ENCODE measurements around the gene TM4SF1.
A peak's percentile ranks its signal among the peaks of the same experiment; 100 is the strongest.
"Not testable (repeated sequence)": the region's sequence is repeated elsewhere in the genome, so short reads cannot be mapped to it uniquely, and the experiment has no call there.

The TM4SF1 gene

DNA sequence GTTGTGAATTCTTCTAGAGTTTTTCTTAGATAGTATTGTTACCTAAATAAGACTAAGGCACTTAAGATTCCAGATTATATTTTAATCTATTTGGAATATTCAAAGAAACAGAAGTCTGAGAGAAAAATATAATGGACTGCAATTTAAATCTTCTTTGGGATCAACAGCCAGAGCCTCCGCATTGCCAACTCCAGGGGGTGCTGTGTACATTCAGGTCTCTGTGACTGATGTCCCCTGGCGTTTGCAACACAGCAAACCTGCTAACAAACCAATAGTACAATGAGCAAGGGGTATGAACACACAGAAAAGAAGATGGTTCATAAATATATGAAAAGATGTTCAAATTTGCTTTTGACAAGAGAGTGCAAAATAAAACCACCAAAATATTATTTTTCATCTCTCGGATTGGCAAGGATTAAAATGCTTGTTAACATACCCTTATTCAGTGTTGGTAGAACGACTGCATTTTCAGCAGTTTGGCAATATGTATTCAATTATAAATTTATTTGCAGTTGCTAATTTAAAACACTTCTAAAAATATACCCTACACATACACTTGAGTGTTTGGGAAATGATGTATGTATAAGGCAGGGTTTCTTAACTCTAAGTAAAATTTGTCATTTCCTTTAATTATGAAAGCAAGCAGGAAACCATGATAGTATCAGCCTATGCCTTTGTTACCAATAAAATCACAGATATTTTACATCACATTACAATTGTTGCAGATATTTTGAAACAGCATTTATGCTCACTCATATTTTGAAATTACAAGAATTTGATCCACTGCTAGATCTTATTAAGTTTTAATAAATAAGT lies 16.1 kb upstream of the TM4SF1 start:
- DNase-seq, result peak; percentile 83

DNA sequence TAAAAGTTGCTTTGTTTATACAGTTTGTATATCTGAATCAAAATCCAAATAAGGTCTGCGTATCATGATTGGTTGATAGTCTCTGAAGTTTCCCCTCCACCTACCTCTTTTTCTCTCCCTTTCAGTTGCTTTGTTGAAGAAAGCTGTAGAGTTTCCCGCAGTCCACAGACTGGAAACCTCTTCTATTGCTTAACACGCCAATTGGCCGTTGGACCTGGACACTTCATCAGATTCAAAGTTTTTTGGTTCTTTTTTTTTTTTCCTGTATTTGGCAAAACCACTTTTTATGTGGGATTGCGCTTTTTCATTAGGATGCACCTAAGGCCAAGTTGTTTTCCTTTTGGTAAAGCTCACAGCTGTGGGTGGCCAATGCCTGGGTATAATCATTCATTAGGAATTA lies 14.5 kb upstream of the TM4SF1 start:
- DNase-seq, result no peak

DNA sequence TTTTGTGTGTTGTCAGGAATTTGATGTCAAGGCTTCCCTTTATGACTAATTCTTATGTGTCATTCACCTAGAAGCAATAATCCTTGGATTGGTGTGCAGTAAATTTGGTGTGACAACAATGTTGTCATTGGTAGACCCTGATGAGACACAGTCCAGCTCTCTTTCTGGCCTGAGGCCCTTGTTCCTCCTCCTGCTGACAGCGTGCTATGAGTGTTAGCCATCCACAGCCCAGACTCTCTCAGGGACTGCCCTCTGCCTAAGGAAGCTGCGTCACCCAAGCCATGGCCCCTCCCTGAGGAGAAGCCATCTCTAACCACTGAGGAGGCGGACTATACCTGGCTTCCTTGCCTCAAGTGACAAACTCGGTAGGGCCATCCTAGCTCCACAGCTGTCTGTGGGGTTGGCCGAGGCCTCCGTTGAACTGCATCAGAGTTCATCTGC lies 13.3 kb upstream of the TM4SF1 start:
- no peak for DNase-seq

DNA sequence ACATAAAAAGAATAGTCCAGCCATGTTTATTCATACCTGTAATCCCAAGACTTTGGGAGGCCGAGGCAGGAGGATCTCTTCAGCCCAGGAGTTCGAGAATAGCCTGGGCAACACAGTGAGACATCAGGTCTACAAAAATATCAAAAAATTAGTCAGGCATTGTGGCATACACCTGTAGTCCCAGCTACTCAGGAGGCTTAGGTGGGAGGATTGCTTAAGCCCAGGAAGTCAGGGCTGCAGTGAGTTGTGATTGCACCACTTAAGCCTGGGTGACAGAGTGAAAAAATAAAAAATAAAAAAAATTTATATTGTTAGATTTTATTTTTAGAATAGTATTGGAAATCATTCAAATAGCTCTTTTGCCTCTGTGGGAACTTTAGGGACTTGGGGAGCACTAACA lies 12.8 kb upstream of the TM4SF1 start:
- no peak for DNase-seq

DNA sequence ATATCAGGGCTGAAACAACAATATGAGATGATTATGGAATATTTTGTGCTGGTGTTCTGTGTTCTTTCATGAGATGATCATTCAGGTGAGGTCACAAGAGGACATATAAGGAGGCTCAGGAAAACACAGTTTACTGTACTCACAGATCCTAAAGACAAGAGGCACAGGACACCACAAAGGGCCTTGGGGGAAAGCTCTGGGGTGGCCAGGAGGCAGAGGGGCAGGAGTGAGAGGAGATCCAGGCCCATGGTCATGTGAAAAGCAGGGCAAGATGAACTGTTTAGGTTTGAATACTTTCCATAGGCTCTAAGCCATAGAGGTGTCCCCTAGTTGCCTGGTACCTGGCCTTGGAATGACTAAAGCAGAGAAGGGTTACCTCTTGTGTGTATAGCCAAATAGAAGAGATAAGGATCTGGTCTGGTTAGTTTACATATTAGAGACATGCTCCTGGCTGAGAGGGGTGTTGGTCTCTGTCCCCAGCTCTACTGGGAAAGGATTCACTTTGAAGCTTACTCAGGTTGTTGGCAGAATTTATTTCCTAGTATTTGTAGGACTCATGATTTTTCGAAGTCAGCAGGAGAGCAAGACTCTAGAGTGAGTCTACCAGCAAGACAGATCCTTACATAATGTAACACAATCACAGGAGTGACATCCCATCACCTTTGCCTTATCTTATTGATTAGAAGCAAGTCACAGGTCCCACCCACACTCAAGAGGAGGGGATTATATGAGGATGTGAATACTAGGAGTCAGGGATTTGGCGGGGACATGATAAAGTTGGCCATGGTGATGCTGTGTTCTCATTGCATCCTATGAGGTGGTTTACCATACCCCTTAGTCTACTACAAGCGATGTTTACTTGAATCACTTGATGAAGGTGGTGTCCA lies 11.3 kb upstream of the TM4SF1 start:
- no peak for DNase-seq

DNA sequence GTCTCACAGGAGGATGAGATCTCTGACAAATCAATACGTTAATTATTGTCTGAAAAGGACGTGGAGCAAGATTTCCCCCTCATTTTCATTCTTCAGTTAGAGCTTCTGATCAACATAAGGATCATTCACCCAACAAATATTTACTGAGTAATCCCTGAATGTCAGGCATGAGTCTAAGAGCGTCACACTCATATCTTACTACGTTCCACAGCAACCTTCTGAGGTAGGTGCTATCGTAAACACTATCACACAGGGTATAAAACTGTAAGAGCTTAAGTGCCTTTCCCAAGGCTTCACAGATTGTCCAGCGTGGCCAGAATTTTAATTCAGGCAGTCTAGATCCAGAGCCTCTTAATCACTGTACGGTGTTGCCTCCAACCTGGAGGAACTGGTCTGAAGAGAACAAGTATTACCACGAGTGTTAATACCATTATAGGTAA lies 10.6 kb upstream of the TM4SF1 start:
- DNase-seq, result peak; percentile 94

DNA sequence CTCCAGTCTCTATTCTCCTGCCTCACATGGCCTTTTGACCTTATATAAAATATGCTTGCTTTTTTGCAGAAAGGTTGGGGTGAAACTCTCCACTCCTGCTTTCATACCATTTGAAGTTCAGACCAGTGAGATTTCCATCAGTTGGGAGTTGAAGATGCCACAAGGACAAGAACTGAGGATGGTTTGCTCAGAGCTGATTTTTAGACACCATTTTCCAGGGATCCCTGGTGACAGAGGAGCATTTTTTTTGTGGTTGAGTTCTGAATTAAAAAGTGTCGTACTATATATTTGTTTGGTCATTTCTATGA lies 8.8 kb upstream of the TM4SF1 start:
- DNase-seq, result no peak

DNA sequence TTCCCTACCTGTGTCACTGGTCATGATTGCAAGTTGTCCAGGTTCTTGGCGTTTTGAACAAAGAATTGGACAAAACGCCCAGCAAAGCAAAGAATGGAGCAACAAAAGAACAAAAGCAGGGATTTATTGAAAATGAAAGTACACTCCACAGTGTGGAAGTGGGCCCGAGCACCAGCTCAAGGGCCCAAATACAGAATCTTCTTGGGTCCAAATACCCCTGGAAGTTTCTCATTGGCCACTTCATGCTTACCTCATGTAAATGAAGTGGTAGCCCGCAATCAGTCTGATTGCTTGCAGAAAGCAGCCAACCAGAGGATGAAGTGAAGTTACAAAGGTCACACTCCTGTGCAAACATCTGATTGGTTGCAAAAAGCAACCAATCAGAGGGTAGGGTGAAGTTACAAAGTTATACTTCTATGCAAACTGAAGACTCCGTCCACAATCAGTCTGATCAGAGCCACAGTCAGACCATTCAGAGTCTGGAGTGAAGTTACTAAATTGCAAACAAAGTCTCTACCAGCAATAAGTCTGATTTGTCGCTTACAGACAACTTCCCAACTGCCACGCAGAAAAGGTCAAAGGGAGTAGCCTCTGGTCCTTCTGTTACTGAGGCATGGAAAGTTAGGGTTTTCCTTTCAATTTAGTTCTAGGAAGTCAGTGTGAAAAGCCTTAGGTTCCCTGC lies 8.3 kb upstream of the TM4SF1 start:
- DNase-seq, result no peak

DNA sequence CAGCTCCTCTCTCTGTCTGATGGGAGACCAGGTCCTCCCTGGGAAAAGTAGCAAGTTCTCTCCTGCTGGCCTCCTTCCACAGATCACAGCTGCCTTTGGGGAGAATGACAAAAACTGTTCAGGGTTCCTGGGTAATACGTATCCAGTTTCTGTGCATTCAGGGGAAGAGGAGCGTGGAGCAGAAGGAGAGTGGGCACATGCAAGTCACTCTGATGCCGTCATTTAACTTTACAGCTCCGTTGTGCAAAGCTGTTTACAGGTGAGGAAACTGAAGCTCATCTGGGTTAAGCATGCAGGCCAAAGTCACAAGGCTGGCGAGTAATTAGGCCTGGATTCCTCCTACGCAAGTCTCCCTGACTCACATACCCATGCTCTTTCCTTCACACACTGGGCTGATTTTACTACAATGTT lies 7.5 kb upstream of the TM4SF1 start:
- peak; percentile 83 for DNase-seq

DNA sequence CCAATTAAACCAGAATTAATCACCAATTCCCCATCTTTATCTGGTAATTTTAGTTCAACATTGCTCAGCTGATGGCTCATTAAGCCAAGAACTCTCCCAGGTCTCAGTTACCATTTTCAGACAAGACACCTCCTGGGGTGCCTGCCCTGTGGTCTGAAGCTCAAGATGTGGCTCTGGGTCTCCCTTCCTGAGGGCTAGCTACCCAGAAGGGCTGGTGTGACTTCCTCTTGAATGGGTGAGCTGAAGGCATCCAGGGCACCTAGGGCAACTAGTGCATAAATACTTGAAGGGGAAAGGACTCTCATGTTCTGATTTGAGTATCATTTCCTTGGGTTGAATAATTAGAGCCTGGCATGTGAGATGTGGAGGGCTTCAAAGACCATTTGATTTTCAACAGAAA lies 6.7 kb upstream of the TM4SF1 start:
- DNase-seq, result no peak

DNA sequence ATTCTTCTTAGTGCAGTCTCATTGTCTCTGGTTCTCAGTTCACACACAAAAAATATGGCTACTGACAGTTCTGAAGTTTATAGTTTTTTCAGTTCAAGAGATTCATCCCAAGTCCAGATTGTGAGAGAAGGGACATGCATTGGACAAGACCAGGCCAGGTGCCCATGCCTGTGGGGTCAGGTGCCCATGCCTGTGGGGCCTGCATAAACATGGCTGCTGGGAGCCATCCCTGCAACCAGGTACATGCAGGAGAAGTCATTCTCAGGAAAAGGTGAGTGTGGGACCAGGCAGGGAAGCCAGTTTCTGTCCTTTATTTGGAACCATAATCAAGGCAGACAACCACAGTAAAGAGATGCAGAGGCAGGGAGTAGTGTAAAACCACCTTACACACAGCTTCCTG lies 6.3 kb upstream of the TM4SF1 start:
- DNase-seq, result no peak

DNA sequence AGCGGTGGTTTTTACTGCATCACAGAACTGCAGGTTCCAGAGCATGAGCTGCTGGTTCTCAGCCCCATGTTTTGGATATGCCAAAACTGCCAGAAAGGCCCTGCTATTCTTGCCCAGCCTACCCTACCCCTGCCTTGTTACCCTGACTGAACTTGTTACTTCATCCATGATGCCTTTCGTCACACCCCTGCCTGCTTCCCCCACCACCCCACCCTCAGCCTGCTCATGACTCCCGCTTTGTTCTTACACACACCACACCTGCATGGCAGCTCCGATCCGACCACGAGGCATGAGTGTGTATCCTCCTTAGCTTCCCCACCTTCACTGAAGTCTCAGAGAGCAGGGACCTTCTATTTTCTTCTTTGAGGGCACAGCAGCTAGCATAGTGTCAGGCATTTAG lies 5.1 kb upstream of the TM4SF1 start:
- DNase-seq, result no peak

DNA sequence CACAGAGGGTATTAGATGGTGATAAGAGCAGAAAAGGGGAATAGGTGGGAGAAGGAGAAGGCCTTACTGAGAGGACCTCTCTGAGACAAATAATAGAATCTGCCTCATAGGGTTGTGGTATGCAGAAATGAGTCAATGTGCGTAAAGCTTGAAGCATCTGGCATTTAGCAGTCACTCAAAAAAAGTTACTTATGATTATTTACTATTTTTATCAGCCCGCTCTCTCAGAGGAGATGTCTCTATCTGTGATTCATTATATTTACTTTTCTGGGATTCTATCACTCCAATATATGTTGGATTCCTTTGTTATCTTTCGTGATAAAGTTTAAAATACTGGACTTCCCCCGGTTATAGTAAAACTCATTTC lies 4.6 kb upstream of the TM4SF1 start:
- DNase-seq, result peak; percentile 88

DNA sequence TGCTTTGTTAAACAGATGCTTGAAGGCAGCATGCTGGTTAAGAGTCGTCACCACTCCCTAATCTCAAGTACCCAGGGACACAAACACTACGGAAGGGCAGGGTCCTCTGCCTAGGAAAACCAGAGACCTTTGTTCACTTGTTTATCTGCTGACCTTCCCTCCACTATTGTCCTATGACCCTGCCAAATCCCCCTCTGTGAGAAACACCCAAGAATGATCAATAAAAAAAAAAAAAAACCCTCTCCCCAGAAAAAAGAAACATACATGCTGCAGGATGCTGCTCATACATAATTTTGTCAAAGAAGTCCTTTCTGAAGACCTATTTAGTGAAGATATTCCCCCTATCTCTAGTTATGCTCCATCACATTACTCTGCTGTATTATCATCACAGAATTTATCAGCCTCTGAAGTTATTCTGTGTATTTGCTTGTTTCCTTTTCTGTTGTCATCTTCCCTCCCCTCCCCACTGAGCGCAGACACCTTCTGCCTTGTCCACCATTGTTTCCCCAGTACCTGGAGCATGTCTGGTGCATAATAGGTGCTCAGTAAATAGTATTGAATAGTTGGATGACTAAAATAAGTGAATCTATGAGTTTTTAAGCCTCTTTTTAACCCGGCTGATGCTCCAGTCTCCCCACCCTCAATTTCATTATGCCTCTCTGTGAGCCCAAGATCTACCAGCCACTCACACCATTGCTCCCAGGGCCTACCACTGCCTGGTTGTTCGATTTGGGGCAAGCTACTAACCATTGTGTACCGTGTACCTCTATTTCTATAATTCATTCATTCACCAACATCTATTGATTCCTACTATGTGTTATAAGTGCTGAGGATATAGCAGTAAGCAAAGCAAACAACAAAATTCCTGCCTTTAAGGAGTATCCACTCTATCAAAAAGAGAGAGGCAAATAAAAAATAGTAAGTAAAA lies 4.0 kb upstream of the TM4SF1 start:
- DNase-seq, result no peak

DNA sequence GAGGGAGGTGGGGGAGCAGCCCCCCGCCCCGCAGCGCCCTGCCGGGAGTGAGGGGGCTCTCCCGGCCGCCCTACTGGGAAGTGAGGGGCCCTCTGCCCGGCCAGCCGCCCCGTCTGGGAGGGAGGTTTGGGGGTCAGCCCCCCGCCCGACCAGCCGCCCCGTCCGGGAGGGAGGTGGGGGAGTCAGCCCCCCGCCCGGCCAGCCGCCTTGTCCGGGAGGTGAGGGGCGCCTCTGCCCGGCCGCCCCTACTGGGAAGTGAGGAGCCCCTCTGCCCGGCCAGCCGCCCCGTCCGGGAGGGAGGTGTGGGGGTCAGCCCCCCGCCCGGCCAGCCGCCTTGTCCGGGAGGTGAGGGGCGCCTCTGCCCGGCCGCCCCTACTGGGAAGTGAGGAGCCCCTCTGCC lies 2.8 kb upstream of the TM4SF1 start:
- not testable (repeated sequence) for DNase-seq

DNA sequence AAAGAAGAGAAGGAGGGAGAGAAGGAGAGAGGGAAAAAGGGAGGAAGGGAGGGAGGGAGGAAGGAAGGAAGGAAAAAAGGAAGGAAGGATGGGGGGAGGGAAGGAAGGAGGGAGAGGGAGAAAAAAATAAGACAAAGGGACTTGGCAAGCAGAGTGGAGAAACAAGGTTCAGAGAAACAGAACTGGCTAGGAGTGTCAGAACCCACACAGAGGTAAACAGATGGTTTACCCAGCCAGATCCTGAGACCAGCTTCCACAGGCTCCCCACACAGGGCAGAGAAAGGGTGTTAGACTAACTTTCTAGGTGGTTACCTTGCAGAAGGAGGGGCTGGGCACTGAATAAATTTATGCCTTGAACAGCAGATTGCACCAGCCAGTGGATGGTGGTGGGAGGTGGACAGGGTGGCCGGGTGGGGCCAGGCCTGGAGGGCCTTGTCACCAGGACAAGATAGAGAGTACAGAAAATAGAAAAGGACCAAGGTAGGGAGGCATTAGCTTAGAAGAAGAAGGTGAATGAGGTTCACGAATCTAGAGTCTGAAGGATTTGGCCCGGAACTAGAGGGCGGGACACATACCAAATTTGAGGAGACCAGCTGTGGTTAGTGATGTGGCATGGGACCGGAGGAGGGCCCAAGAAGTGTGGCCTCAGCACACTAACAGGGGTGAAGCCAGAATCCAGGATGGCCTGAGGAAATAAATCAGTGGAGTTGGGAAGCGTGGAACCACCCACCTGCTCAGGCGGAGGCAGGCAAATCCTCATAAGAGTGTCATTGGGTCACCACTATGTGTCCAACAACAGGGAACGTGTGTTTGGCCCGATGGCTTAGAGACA lies 1.2 kb upstream of the TM4SF1 start:
- no peak for DNase-seq

DNA sequence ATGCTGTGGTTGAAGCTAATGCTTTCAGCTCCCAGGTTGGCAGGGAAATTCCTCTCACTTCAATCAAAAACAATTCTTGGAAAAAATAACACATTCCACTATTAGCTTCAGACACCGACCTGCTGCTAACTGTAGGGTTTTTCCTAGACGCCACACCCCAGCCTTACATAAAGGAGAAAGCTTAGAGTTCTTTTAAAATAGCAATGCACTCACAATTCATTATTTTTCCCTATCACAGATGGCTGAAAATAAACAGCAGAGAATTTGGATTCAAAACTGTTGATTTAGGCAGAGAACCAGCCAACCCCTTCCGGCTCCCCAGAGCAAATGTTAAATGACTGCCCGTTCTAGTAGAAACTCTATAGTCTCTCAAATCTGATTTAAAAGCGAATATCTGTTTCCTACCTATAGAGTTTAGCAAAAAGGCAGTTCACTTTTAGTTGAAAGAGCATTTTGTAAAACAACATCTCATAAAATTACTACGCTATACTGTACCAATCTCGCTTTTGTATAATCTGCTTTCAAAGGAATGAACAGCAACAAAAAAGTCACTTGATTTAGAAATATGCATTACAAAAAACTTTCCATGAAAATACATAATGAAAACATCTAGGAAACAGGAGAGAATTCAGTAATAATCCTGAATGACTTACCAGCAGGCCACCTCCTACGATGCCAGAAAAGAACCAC lies 586 bp downstream of the TM4SF1 start:
- DNase-seq, result no peak

DNA sequence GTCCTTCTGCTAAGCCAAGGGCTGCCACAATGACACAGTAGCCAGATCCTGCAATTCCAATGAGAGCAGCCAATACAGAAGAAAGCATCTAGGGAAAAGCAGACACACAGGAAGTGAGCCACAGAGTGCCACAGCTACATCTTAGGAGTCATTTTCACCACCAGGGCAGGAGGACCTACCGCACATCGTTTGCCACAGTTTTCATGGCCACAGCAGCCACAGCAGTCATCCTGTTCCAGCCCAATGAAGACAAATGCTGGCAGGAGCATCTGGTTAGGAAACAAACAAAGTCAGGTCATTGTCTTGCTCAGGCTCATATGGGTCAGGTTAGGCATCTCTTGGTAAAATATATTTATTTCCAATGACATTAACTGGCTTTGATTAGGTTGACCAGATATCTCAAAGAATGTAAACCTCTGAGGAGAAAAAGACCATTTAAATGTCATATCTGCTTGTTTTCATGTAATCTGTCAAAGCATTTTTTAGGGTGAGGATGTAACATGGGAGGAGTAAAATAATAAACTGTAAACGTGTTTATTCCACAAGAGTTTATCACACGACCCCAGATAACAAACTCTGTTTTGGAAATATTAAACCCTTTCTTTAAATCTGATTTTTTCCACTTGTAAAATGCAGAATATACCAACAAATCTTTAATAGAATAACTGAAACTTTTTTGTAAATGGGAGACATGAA lies 1.8 kb downstream of the TM4SF1 start:
- DNase-seq, result peak; percentile 57

DNA sequence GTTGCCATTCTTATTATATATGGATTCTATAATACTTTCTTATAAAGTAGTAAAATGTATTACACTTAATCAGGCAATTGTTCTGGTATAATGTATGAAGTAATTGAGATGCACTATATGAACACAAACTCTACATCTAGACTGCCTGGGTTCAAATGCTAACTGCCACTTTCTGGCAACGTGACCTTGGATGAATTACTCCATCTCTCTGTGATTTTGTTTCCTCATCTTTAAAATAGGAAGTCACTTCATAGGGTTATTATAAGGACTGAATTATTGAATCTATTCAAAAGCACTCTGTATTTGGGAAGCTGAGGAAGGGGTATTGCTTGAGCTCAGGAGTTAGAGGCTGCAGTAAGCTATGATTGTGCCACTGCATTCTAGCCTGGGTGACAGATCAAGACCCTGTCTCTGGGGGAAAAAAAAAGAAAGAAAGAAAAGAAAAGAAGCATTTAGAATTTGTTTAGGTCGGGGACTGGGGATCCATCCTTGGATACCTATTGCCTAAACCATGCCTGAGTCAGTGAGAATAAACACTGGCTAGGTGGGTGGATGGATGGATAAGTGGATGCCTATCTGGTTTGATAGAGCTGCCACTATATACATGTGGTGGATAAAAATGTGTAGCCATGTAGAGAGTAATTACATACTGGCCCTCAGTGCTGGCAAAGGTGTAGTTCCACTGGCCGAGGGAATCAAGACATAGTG lies 2.5 kb downstream of the TM4SF1 start:
- DNase-seq, result no peak

DNA sequence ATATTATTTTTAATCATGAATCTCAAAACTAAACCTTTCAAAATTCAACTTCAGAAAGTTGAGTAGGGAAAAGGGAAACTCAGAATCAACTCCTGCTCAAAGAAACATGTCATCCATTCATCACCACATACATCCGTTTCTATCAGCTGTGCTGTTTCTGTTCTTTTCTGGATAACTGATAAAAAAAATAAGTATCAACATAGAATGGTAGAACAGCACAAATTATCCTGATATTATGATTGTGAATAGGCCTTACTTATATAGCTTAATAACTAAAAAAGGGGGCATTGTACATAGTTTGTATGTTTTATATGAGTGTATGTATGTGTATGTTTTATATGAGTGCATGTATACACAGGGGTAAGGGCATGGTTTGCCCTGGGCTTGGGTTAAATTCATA lies 3.1 kb downstream of the TM4SF1 start:
- no peak for DNase-seq
